Measurements from ENCODE around the gene KIAA0232.
"Not testable (repeated sequence)": the region's sequence is repeated elsewhere in the genome, so short reads cannot be mapped to it uniquely, and the experiment has no call there.

Gene KIAA0232

GRCh38 chr4:6881908-6882307, 99.4 kb downstream of the KIAA0232 start:
- DNase-seq (ENCODE audit: low spot score), result no peak

- DNase-seq (ENCODE audit: low spot score), result no peak
Observed at GRCh38 chr4:6884341-6884870, 101.9 kb downstream of the KIAA0232 start.

- peak; percentile 75 for DNase-seq (ENCODE audit: low spot score)
Observed at GRCh38 chr4:6885953-6886557, 103.5 kb downstream of the KIAA0232 start.

GRCh38 chr4:6886886-6887285, 104.4 kb downstream of the KIAA0232 start:
- no peak for DNase-seq (ENCODE audit: low spot score)

GRCh38 chr4:6887591-6888371, 105.3 kb downstream of the KIAA0232 start:
- DNase-seq (ENCODE audit: low spot score), result no peak

- no peak for DNase-seq (ENCODE audit: low spot score)
Observed at GRCh38 chr4:6888506-6889071, 106.1 kb downstream of the KIAA0232 start.

- no peak for DNase-seq (ENCODE audit: low spot score)
Observed at GRCh38 chr4:6889101-6889735, 106.7 kb downstream of the KIAA0232 start.

GRCh38 chr4:6889736-6890324, 107.3 kb downstream of the KIAA0232 start:
- DNase-seq (ENCODE audit: low spot score), result no peak

- no peak for DNase-seq (ENCODE audit: low spot score)
Observed at GRCh38 chr4:6890358-6890757, 107.8 kb downstream of the KIAA0232 start.

GRCh38 chr4:6890971-6891370, 108.4 kb downstream of the KIAA0232 start:
- DNase-seq (ENCODE audit: low spot score), result not testable (repeated sequence)

GRCh38 chr4:6891436-6892170, 109.1 kb downstream of the KIAA0232 start:
- no peak for DNase-seq (ENCODE audit: low spot score)

- DNase-seq (ENCODE audit: low spot score), result no peak
Observed at GRCh38 chr4:6892190-6892908, 109.8 kb downstream of the KIAA0232 start.

GRCh38 chr4:6892909-6893202, 110.3 kb downstream of the KIAA0232 start:
- no peak for DNase-seq (ENCODE audit: low spot score)

GRCh38 chr4:6893449-6894085, 111.0 kb downstream of the KIAA0232 start:
- DNase-seq (ENCODE audit: low spot score), result no peak

- no peak for DNase-seq (ENCODE audit: low spot score)
Observed at GRCh38 chr4:6894086-6894478, 111.6 kb downstream of the KIAA0232 start.

- DNase-seq (ENCODE audit: low spot score), result no peak
Observed at GRCh38 chr4:6894528-6895498, 112.3 kb downstream of the KIAA0232 start.

- no peak for DNase-seq (ENCODE audit: low spot score)
Observed at GRCh38 chr4:6896035-6896434, 113.5 kb downstream of the KIAA0232 start.

GRCh38 chr4:6898763-6899162, 116.2 kb downstream of the KIAA0232 start:
- DNase-seq (ENCODE audit: low spot score), result no peak

- DNase-seq (ENCODE audit: low spot score), result no peak
Observed at GRCh38 chr4:6900181-6900812, 117.8 kb downstream of the KIAA0232 start.

All from RKO (cell line).